Measurements from ENCODE around the gene GLRA3. TPM values are rescaled to one million over a fixed set of nuclear protein-coding genes. Genes with fewer than 3 reads are reported as not detected.

GLRA3 gene
- polyA plus RNA-seq, 1 donor (not counting 4 experiments of a cell fraction or from before 2014, with no cell fraction given), result not detected

- H3K4me2 ChIP-seq (ENCODE audit: control insufficient read depth, extremely low read depth, insufficient read depth, low read depth, low read length), result no peak overlapping the region
- H3K9ac ChIP-seq (ENCODE audit: control insufficient read depth, extremely low read depth, insufficient read depth, low read length), result no peak overlapping the region
- no peaks in the 10 kb centered on the region for H3K4me1 ChIP-seq (ENCODE audit: control insufficient read depth, extremely low read depth, insufficient read depth, low read length)
- H3K27ac ChIP-seq (ENCODE audit: control insufficient read depth, insufficient read depth, low read length), result no peak overlapping the region
- H3K9me3 ChIP-seq (ENCODE audit: control insufficient read depth, low read depth, low read length), result no peaks in the 10 kb centered on the region
- dilution Hi-C loops (cut with MboI; ENCODE audit: extremely low pct_ligation_motif_present, low sequenced_read_pairs), result no loop called here
- H2AFZ ChIP-seq (ENCODE audit: control insufficient read depth, low read length), result no peak overlapping the region
- H3K27me3 ChIP-seq (ENCODE audit: control insufficient read depth, extremely low read depth, insufficient read depth, low read length), result no peaks in the 10 kb centered on the region
- no peaks in the 10 kb centered on the region for H4K20me1 ChIP-seq (ENCODE audit: control insufficient read depth, extremely low read depth, insufficient read depth, low read length)
- no peaks in the 10 kb centered on the region for H3K9me1 ChIP-seq (ENCODE audit: control insufficient read depth, extremely low read depth, insufficient read depth, low read length)
- no peak for DNase-seq (ENCODE audit: low read depth, low spot score)
- FAIRE-seq, result no peak
- H3K4me3 ChIP-seq (ENCODE audit: control insufficient read depth in 2 of 3, extremely low read depth in 1 of 3, insufficient read depth in 2 of 3, low read depth in 1 of 3, low read length in 3 of 3), result no peak overlapping the region
- no peaks in the 10 kb centered on the region for H3K36me3 ChIP-seq (ENCODE audit: control insufficient read depth in 2 of 2, extremely low read depth in 1 of 2, insufficient read depth in 2 of 2, low read length in 2 of 2)
- H3K79me2 ChIP-seq (ENCODE audit: control insufficient read depth, insufficient read depth, low read length), result no peaks in the 10 kb centered on the region
- TF ChIP-seq CTCF (optimal IDR thresholded peaks at IDR 0.05 in 1 of 3, IDR thresholded peaks at IDR 0.05 in 1 of 3, conservative IDR thresholded peaks at IDR 0.05 in 1 of 3; ENCODE audit: extremely low read depth in 1 of 3, insufficient read depth in 2 of 3, low read length in 3 of 3) (no peak), EZH2 (IDR thresholded peaks at IDR 0.05; ENCODE audit: low read length) (no peak)
Measured at GRCh38 chr4:174746710-174747109, 82.3 kb downstream of the GLRA3 start.

GRCh38 chr4:174742561-174742960 is 86.5 kb downstream of the GLRA3 start:
- dilution Hi-C loops (cut with MboI; ENCODE audit: extremely low pct_ligation_motif_present, low sequenced_read_pairs), result no loop called here
- Histone ChIP-seq H3K9ac (ENCODE audit: control insufficient read depth, extremely low read depth, insufficient read depth, low read length) (no peak overlapping the region), H3K27me3 (ENCODE audit: control insufficient read depth, extremely low read depth, insufficient read depth, low read length) (no peaks in the 10 kb centered on the region), H2AFZ (ENCODE audit: control insufficient read depth, low read length) (no peak overlapping the region), H3K4me2 (ENCODE audit: control insufficient read depth, extremely low read depth, insufficient read depth, low read depth, low read length) (no peak overlapping the region), H3K36me3 (ENCODE audit: control insufficient read depth in 2 of 2, extremely low read depth in 1 of 2, insufficient read depth in 2 of 2, low read length in 2 of 2) (no peaks in the 10 kb centered on the region), H3K9me3 (ENCODE audit: control insufficient read depth, low read depth, low read length) (no peaks in the 10 kb centered on the region), H3K27ac (ENCODE audit: control insufficient read depth, insufficient read depth, low read length) (no peak overlapping the region), H3K4me1 (ENCODE audit: control insufficient read depth, extremely low read depth, insufficient read depth, low read length) (no peaks in the 10 kb centered on the region), H3K79me2 (ENCODE audit: control insufficient read depth, insufficient read depth, low read length) (no peaks in the 10 kb centered on the region), H4K20me1 (ENCODE audit: control insufficient read depth, extremely low read depth, insufficient read depth, low read length) (no peaks in the 10 kb centered on the region), H3K9me1 (ENCODE audit: control insufficient read depth, extremely low read depth, insufficient read depth, low read length) (no peaks in the 10 kb centered on the region), H3K4me3 (ENCODE audit: control insufficient read depth in 2 of 3, extremely low read depth in 1 of 3, insufficient read depth in 2 of 3, low read depth in 1 of 3, low read length in 3 of 3) (no peak overlapping the region)
- DNase-seq (ENCODE audit: low read depth, low spot score), result no peak
- TF ChIP-seq EZH2 (IDR thresholded peaks at IDR 0.05; ENCODE audit: low read length) (no peak), CTCF (optimal IDR thresholded peaks at IDR 0.05 in 1 of 3, IDR thresholded peaks at IDR 0.05 in 1 of 3, conservative IDR thresholded peaks at IDR 0.05 in 1 of 3; ENCODE audit: extremely low read depth in 1 of 3, insufficient read depth in 2 of 3, low read length in 3 of 3) (no peak)
- no peak for FAIRE-seq
